Vein endothelial cell (primary cell): Measurements from ENCODE around the gene PDE2A. TPM values are rescaled to one million over a fixed set of nuclear protein-coding genes. Genes with fewer than 3 reads are reported as not detected.

ENCODE experiments used
- small RNA-seq: library from RNA; depleted of rRNA; stranded (forward); fragments of <200 nt; gene quantifications from one replicate; pipeline ENCODE3, GENCODE V24; 2012
- total RNA-seq: library from RNA; depleted of rRNA; stranded (reverse); fragments of >200 nt; gene quantifications from 2 replicates; pipeline ENCODE4 v1.2.3, GENCODE V29; 2012

The PDE2A gene
- 93.7 and 104 TPM in 2 replicates for total RNA-seq

GRCh38 chr11:72673943-72674828, at the start of gene PDE2A:
Gene PDE2A, minus strand, starts transcription at chr11:72674422. Its CDS starts 215 bp downstream, at chr11:72674207.

Small RNAs within 50 kb of the gene (small RNA-seq; reads per million reads assigned to genes)
- gene MIR139 (6,965 reads per million, percentile 100 among the genes with 10 or more reads in this experiment), gene RNU7-105P (not detected)

Other genes starting within 250 kb of the PDE2A start
- 42.6 and 47.7 TPM in 2 replicates for gene CLPB, start 239.9 kb downstream of the PDE2A start, total RNA-seq
- gene ARAP1, start 78.0 kb upstream of the PDE2A start, total RNA-seq = 52.9 and 68.3 TPM in 2 replicates
- gene STARD10, start 119.6 kb upstream of the PDE2A start, total RNA-seq = 20.7 and 41.2 TPM in 2 replicates
- gene ATG16L2, start 140.0 kb upstream of the PDE2A start, total RNA-seq = 10.8 and 14.0 TPM in 2 replicates